Neural cell (in vitro differentiated cells): ENCODE measurements around the gene WASHC4. TPM values are rescaled to one million over a fixed set of nuclear protein-coding genes. Genes with fewer than 3 reads are reported as not detected.

Source experiments
- H2AFZ ChIP-seq: fragments of 200-600, 300-800 bp; sonication (generic), shearing (Covaris generic); 2 replicates; pipeline ENCODE4 v1.6.0; 2014; ENCODE audit warnings: low read depth, mild to moderate bottlenecking, antibody characterized with exemption, low read length, moderate library complexity
- H3F3A ChIP-seq: fragments of 200-600 bp; shearing (Covaris generic); 2 replicates; pipeline ENCODE4 v1.6.1; 2016; ENCODE audit warnings: mild to moderate bottlenecking, moderate library complexity, mixed read lengths, antibody characterized with exemption, low read length; ENCODE audit not compliant: insufficient read depth, poor library complexity, severe bottlenecking
- H3K27ac ChIP-seq: fragments of 200-600, 300-800 bp; sonication (generic), shearing (Covaris generic); 2 replicates; pipeline ENCODE4 v1.5.1; 2014; ENCODE audit warnings: mild to moderate bottlenecking, low read length, moderate library complexity
- H3K27me3 ChIP-seq: fragments of 300-800, 200-600 bp; sonication (generic), shearing (Covaris generic); 2 replicates; pipeline ENCODE4 v1.6.0; 2014; ENCODE audit warnings: mild to moderate bottlenecking, low read depth, low read length, moderate library complexity; ENCODE audit not compliant: insufficient read depth
- H3K36me3 ChIP-seq: fragments of 300-800, 200-600 bp; sonication (generic), shearing (Covaris generic); 2 replicates; pipeline ENCODE4 v1.5.1; 2014; ENCODE audit warnings: mild to moderate bottlenecking, antibody characterized with exemption, low read length, moderate library complexity; ENCODE audit not compliant: insufficient read depth
- H3K4me2 ChIP-seq: fragments of 300-800, 200-600 bp; sonication (generic), shearing (Covaris generic); 2 replicates; pipeline ENCODE4 v1.6.0; 2014; ENCODE audit warnings: mild to moderate bottlenecking, low read length
- H3K4me3 ChIP-seq: fragments of 300-800, 200-600 bp; sonication (generic), shearing (Covaris generic); 2 replicates; pipeline ENCODE4 v1.5.1; 2014; ENCODE audit warnings: mild to moderate bottlenecking, low read length, moderate library complexity
- H3K79me2 ChIP-seq: fragments of 200-600 bp; shearing (Covaris generic); replicated peaks from 2 replicates; pipeline ENCODE4 v1.6.0; 2014; ENCODE audit warnings: mild to moderate bottlenecking, low read length, moderate library complexity; ENCODE audit not compliant: insufficient read depth
- H3K9ac ChIP-seq: fragments of 300-800, 200-600 bp; sonication (generic), shearing (Covaris generic); 2 replicates; pipeline ENCODE4 v1.6.1; 2016; ENCODE audit warnings: mild to moderate bottlenecking, low read length, mixed read lengths
- H3K9me2 ChIP-seq: fragments of 200-600 bp; shearing (Covaris generic); 2 replicates; pipeline ENCODE4 v1.6.1; 2016; ENCODE audit warnings: mild to moderate bottlenecking, low read length, mixed read lengths; ENCODE audit not compliant: insufficient read depth
- H3K9me3 ChIP-seq: fragments of 200-600, 300-800 bp; sonication (generic), shearing (Covaris generic); 2 replicates; pipeline ENCODE4 v1.6.1; 2016; ENCODE audit warnings: mild to moderate bottlenecking, mixed run types, low read length, moderate library complexity, mixed read lengths
- H4K20me1 ChIP-seq: fragments of 200-600 bp; shearing (Covaris generic); 2 replicates; pipeline ENCODE4 v1.6.1; 2016; ENCODE audit warnings: mild to moderate bottlenecking, mixed run types; ENCODE audit not compliant: insufficient read depth
- EP300 ChIP-seq: fragments of 450-650 bp; conservative IDR thresholded peaks from 2 replicates; pipeline ENCODE4 v1.6.1; 2014; ENCODE audit warnings: antibody characterized with exemption, mild to moderate bottlenecking, moderate library complexity; ENCODE audit not compliant: poor library complexity, severe bottlenecking
- EZH2 ChIP-seq: fragments of 200-600, 300-800 bp; shearing (Covaris generic), sonication (generic); IDR thresholded peaks from 2 replicates; pipeline ENCODE4 v1.6.1; 2014; ENCODE audit warnings: antibody characterized with exemption, low read length, borderline replicate concordance, mild to moderate bottlenecking; ENCODE audit not compliant: insufficient read depth, poor library complexity, severe bottlenecking
- MXI1 ChIP-seq: fragments of 450-650 bp; conservative IDR thresholded peaks from 2 replicates; pipeline ENCODE4 v1.6.1; 2014; ENCODE audit warnings: antibody characterized with exemption, mild to moderate bottlenecking; ENCODE audit not compliant: poor library complexity, severe bottlenecking
- POLR2AphosphoS5 ChIP-seq: IDR thresholded peaks from 2 replicates; pipeline ENCODE4 v1.6.1; 2012
- RAD21 ChIP-seq: fragments of 450-650 bp; conservative IDR thresholded peaks from 2 replicates; pipeline ENCODE4 v1.6.1; 2014; ENCODE audit warnings: antibody characterized with exemption, mild to moderate bottlenecking, moderate library complexity
- SMC3 ChIP-seq: fragments of 450-650 bp; conservative IDR thresholded peaks from 2 replicates; pipeline ENCODE4 v1.6.1; 2014; ENCODE audit warnings: antibody characterized with exemption, mild to moderate bottlenecking, moderate library complexity; ENCODE audit not compliant: poor library complexity
- TAF1 ChIP-seq: IDR thresholded peaks from 2 replicates; pipeline ENCODE4 v1.6.1; 2012; ENCODE audit warnings: low read depth
- polyA plus RNA-seq: library from polyadenylated mRNA; depleted of rRNA; stranded (reverse); fragments of >200 nt; gene quantifications from 2 replicates; pipeline ENCODE4 v1.2.3, GENCODE V29; 2014
- TF ChIP-seq, protein P1 (sequence below): fragments of 450-650 bp; IDR thresholded peaks from 2 replicates; pipeline ENCODE4 v1.5.1; 2014; ENCODE audit warnings: antibody characterized with exemption, mild to moderate bottlenecking, moderate library complexity; ENCODE audit not compliant: poor library complexity, severe bottlenecking
- TF ChIP-seq, protein P2 (sequence below): IDR thresholded peaks from 2 replicates; pipeline ENCODE4 v1.6.1; 2012; ENCODE audit warnings: borderline replicate concordance

The WASHC4 gene
- polyA plus RNA-seq, 1 donor from 2014 or later: 52.6 TPM

DNA sequence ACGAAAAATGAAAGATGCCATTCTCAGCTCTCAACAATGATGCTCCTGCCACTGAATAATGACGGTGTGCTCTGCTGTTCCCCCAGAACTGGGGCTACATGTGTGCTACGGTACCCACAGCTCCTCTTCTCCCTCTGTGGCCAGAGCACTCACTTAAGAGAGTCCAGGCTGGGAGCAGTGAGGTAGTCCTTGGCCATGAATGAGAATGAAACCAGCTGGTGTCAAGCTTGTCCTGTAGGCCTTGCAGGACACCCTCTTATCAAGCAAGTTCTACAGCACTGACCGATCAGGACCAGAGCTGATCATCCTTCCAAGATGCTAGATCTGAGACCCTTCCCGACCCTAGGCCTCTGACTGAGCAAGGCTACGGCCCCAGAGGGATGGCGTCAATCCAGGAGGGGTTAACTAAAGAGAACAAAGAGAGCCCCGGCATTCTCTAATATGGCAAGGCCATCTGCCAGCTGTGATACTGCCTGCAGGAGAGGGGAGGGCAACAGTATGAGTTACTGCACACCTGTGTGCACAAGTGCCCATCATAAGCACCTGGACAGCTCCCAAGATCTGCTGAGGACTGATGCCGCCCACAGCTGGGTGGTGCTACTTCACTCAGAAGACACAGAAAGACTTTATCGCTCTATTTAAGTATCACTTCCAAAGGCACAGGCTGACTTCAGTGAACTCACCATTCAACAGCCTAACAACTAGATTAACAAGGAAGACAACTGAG, 98.0 kb downstream of the WASHC4 start:
- no peak overlapping the region for H3K27ac ChIP-seq
- no peaks in the 10 kb centered on the region for H3F3A ChIP-seq
- no peaks in the 10 kb centered on the region for H3K9me2 ChIP-seq
- H3K79me2 ChIP-seq: no peaks in the 10 kb centered on the region
- no peaks in the 10 kb centered on the region for H3K27me3 ChIP-seq
- no peak overlapping the region for H2AFZ ChIP-seq
- no peak overlapping the region for H3K4me2 ChIP-seq
- no peak overlapping the region for H3K4me3 ChIP-seq
- H3K36me3 ChIP-seq: no peaks in the 10 kb centered on the region
- no peaks in the 10 kb centered on the region for H3K9me3 ChIP-seq
- no peak overlapping the region for H3K9ac ChIP-seq
- TF ChIP-seq RAD21 (no peak), MXI1 (no peak), TAF1 (no peak), SMC3 (no peak), EP300 (no peak), EZH2 (no peak), POLR2AphosphoS5 (no peak)
- TF ChIP-seq, protein P1, sequence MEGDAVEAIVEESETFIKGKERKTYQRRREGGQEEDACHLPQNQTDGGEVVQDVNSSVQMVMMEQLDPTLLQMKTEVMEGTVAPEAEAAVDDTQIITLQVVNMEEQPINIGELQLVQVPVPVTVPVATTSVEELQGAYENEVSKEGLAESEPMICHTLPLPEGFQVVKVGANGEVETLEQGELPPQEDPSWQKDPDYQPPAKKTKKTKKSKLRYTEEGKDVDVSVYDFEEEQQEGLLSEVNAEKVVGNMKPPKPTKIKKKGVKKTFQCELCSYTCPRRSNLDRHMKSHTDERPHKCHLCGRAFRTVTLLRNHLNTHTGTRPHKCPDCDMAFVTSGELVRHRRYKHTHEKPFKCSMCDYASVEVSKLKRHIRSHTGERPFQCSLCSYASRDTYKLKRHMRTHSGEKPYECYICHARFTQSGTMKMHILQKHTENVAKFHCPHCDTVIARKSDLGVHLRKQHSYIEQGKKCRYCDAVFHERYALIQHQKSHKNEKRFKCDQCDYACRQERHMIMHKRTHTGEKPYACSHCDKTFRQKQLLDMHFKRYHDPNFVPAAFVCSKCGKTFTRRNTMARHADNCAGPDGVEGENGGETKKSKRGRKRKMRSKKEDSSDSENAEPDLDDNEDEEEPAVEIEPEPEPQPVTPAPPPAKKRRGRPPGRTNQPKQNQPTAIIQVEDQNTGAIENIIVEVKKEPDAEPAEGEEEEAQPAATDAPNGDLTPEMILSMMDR: no peak
- TF ChIP-seq, protein P2, sequence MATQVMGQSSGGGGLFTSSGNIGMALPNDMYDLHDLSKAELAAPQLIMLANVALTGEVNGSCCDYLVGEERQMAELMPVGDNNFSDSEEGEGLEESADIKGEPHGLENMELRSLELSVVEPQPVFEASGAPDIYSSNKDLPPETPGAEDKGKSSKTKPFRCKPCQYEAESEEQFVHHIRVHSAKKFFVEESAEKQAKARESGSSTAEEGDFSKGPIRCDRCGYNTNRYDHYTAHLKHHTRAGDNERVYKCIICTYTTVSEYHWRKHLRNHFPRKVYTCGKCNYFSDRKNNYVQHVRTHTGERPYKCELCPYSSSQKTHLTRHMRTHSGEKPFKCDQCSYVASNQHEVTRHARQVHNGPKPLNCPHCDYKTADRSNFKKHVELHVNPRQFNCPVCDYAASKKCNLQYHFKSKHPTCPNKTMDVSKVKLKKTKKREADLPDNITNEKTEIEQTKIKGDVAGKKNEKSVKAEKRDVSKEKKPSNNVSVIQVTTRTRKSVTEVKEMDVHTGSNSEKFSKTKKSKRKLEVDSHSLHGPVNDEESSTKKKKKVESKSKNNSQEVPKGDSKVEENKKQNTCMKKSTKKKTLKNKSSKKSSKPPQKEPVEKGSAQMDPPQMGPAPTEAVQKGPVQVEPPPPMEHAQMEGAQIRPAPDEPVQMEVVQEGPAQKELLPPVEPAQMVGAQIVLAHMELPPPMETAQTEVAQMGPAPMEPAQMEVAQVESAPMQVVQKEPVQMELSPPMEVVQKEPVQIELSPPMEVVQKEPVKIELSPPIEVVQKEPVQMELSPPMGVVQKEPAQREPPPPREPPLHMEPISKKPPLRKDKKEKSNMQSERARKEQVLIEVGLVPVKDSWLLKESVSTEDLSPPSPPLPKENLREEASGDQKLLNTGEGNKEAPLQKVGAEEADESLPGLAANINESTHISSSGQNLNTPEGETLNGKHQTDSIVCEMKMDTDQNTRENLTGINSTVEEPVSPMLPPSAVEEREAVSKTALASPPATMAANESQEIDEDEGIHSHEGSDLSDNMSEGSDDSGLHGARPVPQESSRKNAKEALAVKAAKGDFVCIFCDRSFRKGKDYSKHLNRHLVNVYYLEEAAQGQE: no peak
- H4K20me1 ChIP-seq: no peaks in the 10 kb centered on the region

DNA sequence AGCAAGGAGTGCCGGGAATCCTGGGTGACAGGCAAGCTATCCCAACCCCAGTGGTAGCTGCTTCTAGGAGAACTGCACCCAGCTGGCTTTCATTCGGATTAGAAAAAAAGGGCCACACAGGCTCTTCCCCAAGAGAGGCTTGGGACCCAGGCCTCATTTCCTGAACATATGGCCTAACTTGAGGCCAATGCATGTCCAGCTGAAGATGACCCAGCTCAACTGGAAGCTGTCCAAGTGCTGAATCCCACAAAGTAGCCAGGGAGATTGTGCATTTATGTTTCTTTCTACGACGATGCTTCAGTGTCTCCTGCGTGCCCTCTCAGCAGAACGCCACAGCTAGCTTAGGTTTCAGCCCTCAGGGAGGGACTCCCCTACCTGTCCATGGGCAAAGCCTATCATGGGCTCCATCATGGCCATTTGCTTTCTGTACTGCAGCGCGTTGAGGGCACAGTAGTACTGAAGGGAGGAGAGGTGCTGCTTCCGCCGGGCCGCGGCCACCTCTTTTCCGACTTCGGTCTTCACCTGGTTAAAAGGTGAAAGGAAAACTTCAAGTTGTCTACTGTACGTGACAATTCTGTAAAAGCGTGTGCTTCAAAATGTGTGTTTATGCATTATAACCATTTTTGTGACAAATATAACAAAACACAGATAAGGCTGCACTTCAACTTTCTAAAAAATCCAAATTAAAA, 99.3 kb downstream of the WASHC4 start:
- no peaks in the 10 kb centered on the region for H3K79me2 ChIP-seq
- H3K36me3 ChIP-seq: peaks cover 7% of the 10 kb centered on the region

More for the DNA sequence above, 99.3 kb downstream of the WASHC4 start:
- TF ChIP-seq, protein P1: no peak
- TF ChIP-seq POLR2AphosphoS5 (no peak), MXI1 (no peak), RAD21 (no peak), TAF1 (no peak), SMC3 (no peak), EZH2 (no peak), EP300 (no peak)
- TF ChIP-seq, protein P2: no peak
- H4K20me1 ChIP-seq: no peaks in the 10 kb centered on the region
- H3K9me2 ChIP-seq: no peaks in the 10 kb centered on the region
- H3K27ac ChIP-seq: no peak overlapping the region
- H3K9ac ChIP-seq: no peak overlapping the region
- no peaks in the 10 kb centered on the region for H3K27me3 ChIP-seq
- no peaks in the 10 kb centered on the region for H3F3A ChIP-seq
- no peak overlapping the region for H2AFZ ChIP-seq
- H3K4me3 ChIP-seq: no peak overlapping the region
- no peaks in the 10 kb centered on the region for H3K9me3 ChIP-seq
- no peak overlapping the region for H3K4me2 ChIP-seq
